Measurements from ENCODE around the gene SELENOF. TPM values are rescaled to one million over a fixed set of nuclear protein-coding genes. Genes with fewer than 3 reads are reported as not detected.

The SELENOF gene
- total RNA-seq, 1 experiment from 2014 or later = 175 TPM

DNA sequence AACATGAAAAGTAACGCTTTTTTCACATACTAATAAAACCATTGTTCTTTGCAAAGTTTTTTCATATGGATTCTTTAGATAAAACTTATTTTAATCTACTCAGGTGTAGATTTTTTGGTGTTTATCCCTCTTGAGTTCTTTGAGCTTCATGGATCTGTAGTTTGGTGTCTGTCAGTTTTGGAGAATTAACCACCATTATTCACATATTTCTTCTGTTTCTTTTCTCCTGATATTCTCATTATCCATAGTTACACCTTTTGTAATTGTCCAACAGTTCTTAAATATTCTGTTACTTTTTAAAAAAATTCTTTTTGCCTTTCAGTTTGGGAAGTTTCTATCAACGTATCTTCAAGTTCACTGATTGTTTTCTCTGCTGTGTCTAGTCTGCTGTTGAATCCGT, 19.1 kb upstream of the SELENOF start:
- Histone ChIP-seq H3K9ac (ENCODE audit: low read length) (no peak overlapping the region), H3K79me2 (ENCODE audit: insufficient read depth, low read length) (peaks cover 54% of the 10 kb centered on the region; the same call in 1 of the 2 replicates), H4K20me1 (ENCODE audit: insufficient read depth) (peaks cover 4% of the 10 kb centered on the region; the same call in 1 of the 2 replicates), H3K9me3 (ENCODE audit: control insufficient read depth in 1 of 2, insufficient read depth in 1 of 2, low read depth in 1 of 2, low read length in 2 of 2) (no peaks in the 10 kb centered on the region), H3K4me3 (replicated peaks in 1 of 2; ENCODE audit: low read depth in 1 of 2, low read length in 2 of 2) (no peak overlapping the region), H3K9me2 (ENCODE audit: insufficient read depth) (no peaks in the 10 kb centered on the region), H2AFZ (ENCODE audit: low read depth, low read length, poor library complexity, severe bottlenecking) (no peak overlapping the region), H3K4me2 (ENCODE audit: low read length) (no peak overlapping the region), H3K27me3 (ENCODE audit: insufficient read depth, low read length) (no peaks in the 10 kb centered on the region), H3K27ac (ENCODE audit: low read depth, low read length) (no peak overlapping the region), H3K36me3 (ENCODE audit: control insufficient read depth in 1 of 2, insufficient read depth in 2 of 2, low read length in 2 of 2) (no peaks in the 10 kb centered on the region), H3K4me1 (ENCODE audit: control insufficient read depth in 1 of 2, insufficient read depth in 2 of 2, low read length in 2 of 2) (peaks cover 0 to 2% of the 10 kb centered on the region in 2 experiments; a peak in 2 of 4 replicates)
- CTCF ChIA-PET = no interaction called here
- ATAC-seq = no peak
- intact Hi-C loops (cut with micrococcal nuclease) = no loop called here
- no peak for DNase-seq (ENCODE audit: low read depth, low spot score)
- RAD21 ChIA-PET (ENCODE audit: low non-redundant PET in 1 of 2, low total read pairs in 2 of 2, uncharacterized antibody in 2 of 2, unreplicated experiment in 2 of 2) = no interaction called here
- BruUV-seq (replicated peaks) = no TSS peak
- POLR2A ChIA-PET = no interaction called here
- TF ChIP-seq EZH2phosphoT487 (IDR thresholded peaks at IDR 0.05; ENCODE audit: borderline replicate concordance) (no peak), FOSL1 (IDR thresholded peaks at IDR 0.05; ENCODE audit: low read depth) (no peak), JUND (IDR thresholded peaks at IDR 0.05) (no peak), ZNF274 (IDR thresholded peaks at IDR 0.05; ENCODE audit: low read depth, low read length) (no peak), EGR1 (IDR thresholded peaks at IDR 0.05; ENCODE audit: low read depth) (no peak), EZH2 (IDR thresholded peaks at IDR 0.05) (no peak)
- TF ChIP-seq, protein P1, sequence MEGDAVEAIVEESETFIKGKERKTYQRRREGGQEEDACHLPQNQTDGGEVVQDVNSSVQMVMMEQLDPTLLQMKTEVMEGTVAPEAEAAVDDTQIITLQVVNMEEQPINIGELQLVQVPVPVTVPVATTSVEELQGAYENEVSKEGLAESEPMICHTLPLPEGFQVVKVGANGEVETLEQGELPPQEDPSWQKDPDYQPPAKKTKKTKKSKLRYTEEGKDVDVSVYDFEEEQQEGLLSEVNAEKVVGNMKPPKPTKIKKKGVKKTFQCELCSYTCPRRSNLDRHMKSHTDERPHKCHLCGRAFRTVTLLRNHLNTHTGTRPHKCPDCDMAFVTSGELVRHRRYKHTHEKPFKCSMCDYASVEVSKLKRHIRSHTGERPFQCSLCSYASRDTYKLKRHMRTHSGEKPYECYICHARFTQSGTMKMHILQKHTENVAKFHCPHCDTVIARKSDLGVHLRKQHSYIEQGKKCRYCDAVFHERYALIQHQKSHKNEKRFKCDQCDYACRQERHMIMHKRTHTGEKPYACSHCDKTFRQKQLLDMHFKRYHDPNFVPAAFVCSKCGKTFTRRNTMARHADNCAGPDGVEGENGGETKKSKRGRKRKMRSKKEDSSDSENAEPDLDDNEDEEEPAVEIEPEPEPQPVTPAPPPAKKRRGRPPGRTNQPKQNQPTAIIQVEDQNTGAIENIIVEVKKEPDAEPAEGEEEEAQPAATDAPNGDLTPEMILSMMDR (IDR thresholded peaks at IDR 0.05 in 2 of 3, conservative IDR thresholded peaks at IDR 0.05 in 1 of 3; ENCODE audit: borderline replicate concordance in 1 of 3, insufficient read depth in 1 of 3, low read depth in 2 of 3, low read length in 2 of 3) = no peak

DNA sequence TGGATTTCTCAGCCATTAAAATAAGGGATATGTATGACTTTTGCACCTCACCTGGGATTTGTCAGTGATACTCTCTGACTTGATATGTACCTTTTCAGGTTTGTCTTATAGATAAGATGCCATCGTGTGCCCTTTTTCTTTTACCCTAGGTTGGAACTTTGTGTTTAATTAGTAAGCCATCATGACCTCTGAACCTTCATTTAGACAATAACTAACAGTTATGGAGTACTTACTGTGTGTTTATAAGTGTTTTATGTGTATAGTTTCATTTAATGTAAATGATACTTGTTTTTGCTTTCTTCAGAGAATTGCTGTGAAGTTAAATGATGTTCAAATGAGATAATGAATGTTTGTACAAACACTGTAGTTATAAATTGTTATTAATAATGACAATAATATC, 14.9 kb upstream of the SELENOF start:
- CTCF ChIA-PET = no interaction called here
- Histone ChIP-seq H3K27me3 (ENCODE audit: insufficient read depth, low read length) (no peaks in the 10 kb centered on the region), H3K9me3 (ENCODE audit: control insufficient read depth in 1 of 2, insufficient read depth in 1 of 2, low read depth in 1 of 2, low read length in 2 of 2) (no peaks in the 10 kb centered on the region; a peak in 1 of 4 replicates), H3K4me3 (replicated peaks in 1 of 2; ENCODE audit: low read depth in 1 of 2, low read length in 2 of 2) (no peak overlapping the region), H3K9ac (ENCODE audit: low read length) (no peak overlapping the region), H4K20me1 (ENCODE audit: insufficient read depth) (peaks cover 4% of the 10 kb centered on the region; the same call in 1 of the 2 replicates), H3K36me3 (ENCODE audit: control insufficient read depth in 1 of 2, insufficient read depth in 2 of 2, low read length in 2 of 2) (no peaks in the 10 kb centered on the region), H3K9me2 (ENCODE audit: insufficient read depth) (no peaks in the 10 kb centered on the region), H3K4me2 (ENCODE audit: low read length) (no peak overlapping the region), H2AFZ (ENCODE audit: low read depth, low read length, poor library complexity, severe bottlenecking) (no peak overlapping the region), H3K27ac (ENCODE audit: low read depth, low read length) (no peak overlapping the region), H3K4me1 (ENCODE audit: control insufficient read depth in 1 of 2, insufficient read depth in 2 of 2, low read length in 2 of 2) (no peaks in the 10 kb centered on the region), H3K79me2 (ENCODE audit: insufficient read depth, low read length) (peaks cover 65% of the 10 kb centered on the region)
- no peak for DNase-seq (ENCODE audit: low read depth, low spot score)
- no TSS peak for BruUV-seq (replicated peaks)
- POLR2A ChIA-PET = no interaction called here
- no peak for ATAC-seq
- intact Hi-C loops (cut with micrococcal nuclease) = no loop called here
- RAD21 ChIA-PET (ENCODE audit: low non-redundant PET in 1 of 2, low total read pairs in 2 of 2, uncharacterized antibody in 2 of 2, unreplicated experiment in 2 of 2) = no interaction called here
- TF ChIP-seq CBX3 (IDR thresholded peaks at IDR 0.05; ENCODE audit: low read depth) = no peak
- TF ChIP-seq CEBPB (IDR thresholded peaks at IDR 0.05; ENCODE audit: low read depth) = no peak
- no peak for TF ChIP-seq SP1 (IDR thresholded peaks at IDR 0.05; ENCODE audit: low read depth)
- no peak for TF ChIP-seq ELF1 (IDR thresholded peaks at IDR 0.05; ENCODE audit: borderline replicate concordance, low read depth)
- TF ChIP-seq JUND (IDR thresholded peaks at IDR 0.05) = no peak
- no peak for TF ChIP-seq EZH2phosphoT487 (IDR thresholded peaks at IDR 0.05; ENCODE audit: borderline replicate concordance)
- TF ChIP-seq POLR2A (IDR thresholded peaks at IDR 0.05; ENCODE audit: borderline replicate concordance, extremely low read depth, insufficient read depth, insufficient read length) = no peak
- TF ChIP-seq, protein P2, sequence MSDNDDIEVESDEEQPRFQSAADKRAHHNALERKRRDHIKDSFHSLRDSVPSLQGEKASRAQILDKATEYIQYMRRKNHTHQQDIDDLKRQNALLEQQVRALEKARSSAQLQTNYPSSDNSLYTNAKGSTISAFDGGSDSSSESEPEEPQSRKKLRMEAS (IDR thresholded peaks at IDR 0.05) = no peak
- TF ChIP-seq, protein P3, sequence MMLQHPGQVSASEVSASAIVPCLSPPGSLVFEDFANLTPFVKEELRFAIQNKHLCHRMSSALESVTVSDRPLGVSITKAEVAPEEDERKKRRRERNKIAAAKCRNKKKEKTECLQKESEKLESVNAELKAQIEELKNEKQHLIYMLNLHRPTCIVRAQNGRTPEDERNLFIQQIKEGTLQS (IDR thresholded peaks at IDR 0.05) = no peak
- TF ChIP-seq ZNF274 (IDR thresholded peaks at IDR 0.05; ENCODE audit: low read depth, low read length) = no peak
- TF ChIP-seq TCF7L2 (IDR thresholded peaks at IDR 0.05; ENCODE audit: borderline replicate concordance, extremely low read depth, insufficient read depth, insufficient read length) = no peak
- no peak for TF ChIP-seq YY1 (IDR thresholded peaks at IDR 0.05; ENCODE audit: extremely low read depth, insufficient replicate concordance, low read depth, low read length)
- TF ChIP-seq SRF (IDR thresholded peaks at IDR 0.05; ENCODE audit: low read depth) = no peak
- TF ChIP-seq, protein P4, sequence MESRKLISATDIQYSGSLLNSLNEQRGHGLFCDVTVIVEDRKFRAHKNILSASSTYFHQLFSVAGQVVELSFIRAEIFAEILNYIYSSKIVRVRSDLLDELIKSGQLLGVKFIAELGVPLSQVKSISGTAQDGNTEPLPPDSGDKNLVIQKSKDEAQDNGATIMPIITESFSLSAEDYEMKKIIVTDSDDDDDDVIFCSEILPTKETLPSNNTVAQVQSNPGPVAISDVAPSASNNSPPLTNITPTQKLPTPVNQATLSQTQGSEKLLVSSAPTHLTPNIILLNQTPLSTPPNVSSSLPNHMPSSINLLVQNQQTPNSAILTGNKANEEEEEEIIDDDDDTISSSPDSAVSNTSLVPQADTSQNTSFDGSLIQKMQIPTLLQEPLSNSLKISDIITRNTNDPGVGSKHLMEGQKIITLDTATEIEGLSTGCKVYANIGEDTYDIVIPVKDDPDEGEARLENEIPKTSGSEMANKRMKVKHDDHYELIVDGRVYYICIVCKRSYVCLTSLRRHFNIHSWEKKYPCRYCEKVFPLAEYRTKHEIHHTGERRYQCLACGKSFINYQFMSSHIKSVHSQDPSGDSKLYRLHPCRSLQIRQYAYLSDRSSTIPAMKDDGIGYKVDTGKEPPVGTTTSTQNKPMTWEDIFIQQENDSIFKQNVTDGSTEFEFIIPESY (IDR thresholded peaks at IDR 0.05; ENCODE audit: extremely low read depth, insufficient replicate concordance, low read length) = no peak
- TF ChIP-seq EGR1 (IDR thresholded peaks at IDR 0.05; ENCODE audit: low read depth) = no peak
